Measurements from ENCODE around the gene NUTM2E.
"Not testable (repeated sequence)": the region's sequence is repeated elsewhere in the genome, so short reads cannot be mapped to it uniquely, and the experiment has no call there.

Gene NUTM2E

GRCh38 chr10:79826496-79827215 is at the start of gene NUTM2E:
TSS of gene NUTM2E (plus strand) at chr10:79826739. CDS start at chr10:79841741, 15,002 bp downstream.
- POLR2A ChIA-PET; H3K36me3 ChIP-seq (ENCODE audit: control insufficient read depth in 2 of 2, insufficient read depth in 1 of 2, low read length in 2 of 2); H3K4me1 ChIP-seq (ENCODE audit: control insufficient read depth, insufficient read depth, low read length); H3K9me3 ChIP-seq (ENCODE audit: control insufficient read depth, insufficient read depth, low read depth, low read length); CTCF ChIA-PET: not testable (repeated sequence)
- TF ChIP-seq SP2 (tag by site-specific recombination; IDR thresholded peaks at IDR 0.05) = peak; percentile 37; the same call in 1 of the 2 replicates
- peak; percentile 70 for TF ChIP-seq ZBTB26 (tag by site-specific recombination; optimal IDR thresholded peaks at IDR 0.05)
- TF ChIP-seq PRDM10 (tag by site-specific recombination; IDR thresholded peaks at IDR 0.05) = 0 out of 2 replicates have a peak, but pooled peaks have one; percentile 19
- peak; percentile 40; the same call in 1 of the 2 replicates for TF ChIP-seq ZNF335 (tag by site-specific recombination; conservative IDR thresholded peaks at IDR 0.05)
- TF ChIP-seq ZNF76 (tag by site-specific recombination; IDR thresholded peaks at IDR 0.05; ENCODE audit: borderline replicate concordance, low read depth) = peak; percentile 85
- Histone ChIP-seq H3K27ac (ENCODE audit: extremely low read depth, low read depth, low read length) (peak within 1 kb of the TSS; percentile 60; the same call in 1 of the 2 replicates), H3K4me3 (ENCODE audit: low read depth, low read length) (peak within 1 kb of the TSS; percentile 53)

DNA sequence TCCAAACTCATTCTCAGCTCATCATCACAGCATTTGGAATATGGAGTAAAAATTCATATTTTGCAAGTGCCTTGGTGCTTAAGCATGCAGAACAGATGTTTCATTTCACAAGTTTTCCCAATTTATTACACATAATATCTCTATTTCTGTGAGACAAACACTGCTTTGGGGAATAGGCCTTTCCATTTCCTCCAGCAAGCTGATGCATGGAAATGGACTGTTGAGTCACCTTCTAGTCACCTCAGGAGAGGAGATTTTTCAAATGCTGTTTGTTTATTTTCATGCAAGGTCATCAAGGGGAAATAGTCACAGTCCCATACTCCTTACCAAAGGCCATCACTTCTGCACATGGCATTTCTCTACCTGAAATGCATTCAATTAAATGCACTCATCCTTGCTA is 48.5 kb upstream of the NUTM2E start:
- H3K36me3 ChIP-seq (ENCODE audit: control insufficient read depth in 2 of 2, insufficient read depth in 1 of 2, low read length in 2 of 2); H3K4me1 ChIP-seq (ENCODE audit: control insufficient read depth, insufficient read depth, low read length); POLR2A ChIA-PET; H3K9me3 ChIP-seq (ENCODE audit: control insufficient read depth, insufficient read depth, low read depth, low read length); H3K27ac ChIP-seq (ENCODE audit: extremely low read depth, low read depth, low read length); CTCF ChIA-PET; H3K4me3 ChIP-seq (ENCODE audit: low read depth, low read length): not testable (repeated sequence)

GRCh38 chr10:79779310-79779938 is 47.1 kb upstream of the NUTM2E start:
- TF ChIP-seq ZNF2 (tag by site-specific recombination; IDR thresholded peaks at IDR 0.05) = 0 out of 2 replicates have a peak, but pooled peaks have one; percentile 26
- TF ChIP-seq ZSCAN30 (tag by site-specific recombination; IDR thresholded peaks at IDR 0.05) = peak; percentile 88
- TF ChIP-seq, protein P1, sequence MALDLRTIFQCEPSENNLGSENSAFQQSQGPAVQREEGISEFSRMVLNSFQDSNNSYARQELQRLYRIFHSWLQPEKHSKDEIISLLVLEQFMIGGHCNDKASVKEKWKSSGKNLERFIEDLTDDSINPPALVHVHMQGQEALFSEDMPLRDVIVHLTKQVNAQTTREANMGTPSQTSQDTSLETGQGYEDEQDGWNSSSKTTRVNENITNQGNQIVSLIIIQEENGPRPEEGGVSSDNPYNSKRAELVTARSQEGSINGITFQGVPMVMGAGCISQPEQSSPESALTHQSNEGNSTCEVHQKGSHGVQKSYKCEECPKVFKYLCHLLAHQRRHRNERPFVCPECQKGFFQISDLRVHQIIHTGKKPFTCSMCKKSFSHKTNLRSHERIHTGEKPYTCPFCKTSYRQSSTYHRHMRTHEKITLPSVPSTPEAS (tag by site-specific recombination; IDR thresholded peaks at IDR 0.05) = peak; percentile 30; the same call in 1 of the 2 replicates
- TF ChIP-seq ZNF654 (tag by site-specific recombination; IDR thresholded peaks at IDR 0.05; ENCODE audit: low read depth) = peak; percentile 68
- CTCF ChIA-PET = interaction anchor here (0.5 to 0.8 kb wide), 2 partner anchors 289 to 355 kb away, joined by 3 to 7 read pairs; no protein-coding TSS in a partner anchor

DNA sequence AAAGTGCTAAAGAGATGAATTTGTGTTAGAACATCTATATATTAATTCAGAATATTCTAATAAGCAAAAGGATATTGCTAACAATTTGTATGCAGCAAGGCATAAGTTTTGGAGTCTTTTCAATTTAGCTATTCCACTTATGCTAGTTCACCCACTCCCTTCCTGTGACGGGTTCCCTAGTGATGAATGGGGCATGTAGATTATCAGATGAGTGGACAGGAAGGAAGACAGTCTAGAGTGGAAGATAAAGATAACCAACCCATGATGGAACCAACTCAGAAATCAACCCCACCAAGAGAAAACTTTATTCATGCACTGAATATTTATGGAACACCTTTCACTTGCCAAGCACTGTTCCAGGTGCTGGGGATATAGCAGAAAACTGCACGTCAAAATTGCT is 46.5 kb upstream of the NUTM2E start:
- H3K36me3 ChIP-seq (ENCODE audit: control insufficient read depth in 2 of 2, insufficient read depth in 1 of 2, low read length in 2 of 2); CTCF ChIA-PET; H3K4me3 ChIP-seq (ENCODE audit: low read depth, low read length); H3K4me1 ChIP-seq (ENCODE audit: control insufficient read depth, insufficient read depth, low read length); H3K27ac ChIP-seq (ENCODE audit: extremely low read depth, low read depth, low read length); H3K9me3 ChIP-seq (ENCODE audit: control insufficient read depth, insufficient read depth, low read depth, low read length); POLR2A ChIA-PET: not testable (repeated sequence)

More at GRCh38 chr10:79779310-79779938, 47.1 kb upstream of the NUTM2E start:
- H3K4me3 ChIP-seq (ENCODE audit: low read depth, low read length); H3K4me1 ChIP-seq (ENCODE audit: control insufficient read depth, insufficient read depth, low read length); POLR2A ChIA-PET; H3K9me3 ChIP-seq (ENCODE audit: control insufficient read depth, insufficient read depth, low read depth, low read length); H3K36me3 ChIP-seq (ENCODE audit: control insufficient read depth in 2 of 2, insufficient read depth in 1 of 2, low read length in 2 of 2); H3K27ac ChIP-seq (ENCODE audit: extremely low read depth, low read depth, low read length): not testable (repeated sequence)

- H3K27ac ChIP-seq (ENCODE audit: extremely low read depth, low read depth, low read length); H3K4me1 ChIP-seq (ENCODE audit: control insufficient read depth, insufficient read depth, low read length); H3K36me3 ChIP-seq (ENCODE audit: control insufficient read depth in 2 of 2, insufficient read depth in 1 of 2, low read length in 2 of 2); H3K4me3 ChIP-seq (ENCODE audit: low read depth, low read length); POLR2A ChIA-PET; CTCF ChIA-PET; H3K9me3 ChIP-seq (ENCODE audit: control insufficient read depth, insufficient read depth, low read depth, low read length): not testable (repeated sequence)
These were observed 45.0 kb upstream of the NUTM2E start for GRCh38 chr10:79781584-79781983.

- H3K4me3 ChIP-seq (ENCODE audit: low read depth, low read length); CTCF ChIA-PET; H3K4me1 ChIP-seq (ENCODE audit: control insufficient read depth, insufficient read depth, low read length); POLR2A ChIA-PET; H3K9me3 ChIP-seq (ENCODE audit: control insufficient read depth, insufficient read depth, low read depth, low read length); H3K27ac ChIP-seq (ENCODE audit: extremely low read depth, low read depth, low read length); H3K36me3 ChIP-seq (ENCODE audit: control insufficient read depth in 2 of 2, insufficient read depth in 1 of 2, low read length in 2 of 2): not testable (repeated sequence)
These were observed 39.0 kb upstream of the NUTM2E start for GRCh38 chr10:79787455-79787952.

DNA sequence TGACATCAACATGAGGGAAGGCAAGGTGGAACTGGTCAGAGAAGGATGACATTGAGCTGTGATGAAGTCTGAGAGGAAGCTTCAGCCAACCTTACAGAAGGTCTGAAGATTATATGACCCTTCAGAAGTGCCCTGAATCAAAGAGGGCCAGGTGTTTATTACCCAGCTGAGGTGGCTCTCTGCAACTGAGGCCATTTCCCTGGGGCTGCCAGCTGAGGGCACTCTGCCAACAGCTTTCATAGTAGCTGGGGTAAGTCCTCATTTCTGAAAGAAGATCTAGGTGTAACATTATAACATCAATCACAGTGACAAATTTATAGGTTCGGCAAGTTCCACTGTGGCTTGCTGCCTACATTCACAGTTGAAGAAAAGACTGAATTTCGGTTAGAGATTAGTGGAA is 37.2 kb upstream of the NUTM2E start:
- H3K9me3 ChIP-seq (ENCODE audit: control insufficient read depth, insufficient read depth, low read depth, low read length); POLR2A ChIA-PET; H3K36me3 ChIP-seq (ENCODE audit: control insufficient read depth in 2 of 2, insufficient read depth in 1 of 2, low read length in 2 of 2); H3K27ac ChIP-seq (ENCODE audit: extremely low read depth, low read depth, low read length); H3K4me1 ChIP-seq (ENCODE audit: control insufficient read depth, insufficient read depth, low read length); H3K4me3 ChIP-seq (ENCODE audit: low read depth, low read length): not testable (repeated sequence)
- CTCF ChIA-PET = interaction anchor here (0.6 kb wide), 1 partner anchor 214 kb away, joined by 3 read pairs; no protein-coding TSS in a partner anchor
